Measurements from ENCODE around the gene HCLS1.

- TF ChIP-seq CTCF (IDR thresholded peaks at IDR 0.05; ENCODE audit: insufficient read depth, low read length, poor library complexity, severe bottlenecking) (no peak), EZH2phosphoT487 (conservative IDR thresholded peaks at IDR 0.05; ENCODE audit: low read length) (no peak)
Measured at GRCh38 chr3:121629601-121630000, 31.1 kb downstream of the HCLS1 start.

Measured in SU-DHL-6 (cell line).